Inflammatory macrophage treated with lipopolysaccharide for 4 hours (primary cell): ENCODE results near the gene MCF2.
"Not testable (repeated sequence)": the region's sequence is repeated elsewhere in the genome, so short reads cannot be mapped to it uniquely, and the experiment has no call there.

Experiments
- DNase-seq: peaks from one replicate; pipeline ENCODE4 v3.0.0-alpha.2; 2020

Gene MCF2

DNA sequence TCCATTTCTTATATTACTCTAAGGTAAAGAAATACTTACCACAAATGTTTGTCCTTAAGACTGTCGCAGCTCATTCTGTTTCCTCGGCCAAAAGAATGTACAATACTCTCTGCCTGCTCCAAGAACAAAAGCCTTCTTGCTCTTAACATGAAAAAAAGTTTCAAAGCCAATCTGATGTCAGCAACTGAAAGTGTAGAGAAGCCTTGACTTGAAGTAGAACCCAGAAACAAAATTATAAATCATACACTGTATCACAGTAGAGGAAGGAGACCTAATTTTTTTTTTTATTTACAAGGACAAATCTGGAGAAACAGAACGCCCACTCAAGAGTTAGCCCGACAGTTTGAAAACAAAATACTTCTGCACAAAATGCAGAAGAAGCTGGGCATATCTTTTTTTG, at the start of gene MCF2:
MCF2 (minus strand) TSS at position 101 of the 400 bp plus-strand sequence. CDS start 56,423 bp downstream, outside the sequence.
- no peak for DNase-seq

- DNase-seq = no peak
These were observed 43.1 kb upstream of the MCF2 start for GRCh38 chrX:139751053-139751452.

DNA sequence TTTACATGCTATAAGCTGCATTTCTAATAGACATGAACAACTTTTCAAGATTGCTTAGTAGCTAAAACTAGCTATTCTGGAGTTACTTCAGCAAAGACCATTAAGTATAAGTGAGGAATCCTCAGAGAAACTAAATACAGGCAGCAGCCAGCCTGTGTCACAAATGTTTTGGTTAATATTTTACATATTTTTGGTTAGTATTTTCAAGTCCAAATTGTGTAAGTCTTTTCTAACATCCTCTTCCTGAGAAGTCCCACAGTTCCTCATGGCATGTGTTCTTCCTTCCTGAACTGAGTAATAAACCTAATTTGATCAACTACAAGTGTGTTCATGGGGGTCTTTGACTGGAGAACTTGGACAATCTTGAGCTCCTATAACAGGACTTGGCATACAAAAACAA, 42.4 kb upstream of the MCF2 start:
- DNase-seq = no peak

- DNase-seq = no peak
These were observed 31.2 kb upstream of the MCF2 start for GRCh38 chrX:139739138-139739537.

GRCh38 chrX:139738581-139738980, 30.6 kb upstream of the MCF2 start:
- no peak for DNase-seq

DNA sequence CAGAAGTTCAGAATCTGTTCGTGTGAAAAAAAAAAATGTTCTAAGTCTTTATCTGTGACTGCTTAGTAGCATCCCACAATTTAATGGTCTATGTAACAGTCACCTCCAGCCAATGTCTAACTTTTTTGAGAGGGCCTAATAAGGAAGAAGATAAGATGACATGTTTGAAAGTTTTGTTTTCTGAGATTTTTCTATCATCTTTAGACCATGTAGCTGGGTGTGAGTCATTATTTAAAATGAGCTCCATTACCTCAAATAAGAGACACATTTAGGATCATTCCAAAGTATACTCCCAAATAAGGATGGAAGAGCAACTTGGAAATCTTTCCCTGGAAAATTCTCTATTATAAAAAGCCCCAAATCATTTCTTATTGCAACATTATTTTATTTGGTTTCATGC, 28.2 kb upstream of the MCF2 start:
- no peak for DNase-seq

DNA sequence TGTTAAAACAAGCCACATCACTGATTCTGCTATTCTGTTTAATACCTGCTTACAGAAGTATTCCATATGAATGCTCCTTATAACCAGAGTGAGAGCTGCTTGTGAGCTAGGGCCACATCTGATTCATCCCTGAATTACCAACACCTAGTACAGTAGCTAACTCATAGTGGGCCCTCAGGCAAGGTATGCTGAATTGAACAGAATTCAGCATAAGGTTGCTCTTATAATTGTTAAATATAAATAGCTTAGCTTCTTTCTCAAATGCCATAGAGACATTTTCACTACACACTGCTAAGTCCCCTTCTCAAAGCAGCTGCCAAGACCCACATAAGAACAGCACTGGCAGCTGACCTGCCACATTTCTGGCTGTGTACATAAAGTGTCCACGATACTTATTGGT, 27.0 kb upstream of the MCF2 start:
- no peak for DNase-seq

- DNase-seq = no peak
These were observed 17.8 kb upstream of the MCF2 start for GRCh38 chrX:139725720-139726119.

GRCh38 chrX:139724626-139725025, 16.7 kb upstream of the MCF2 start:
- no peak for DNase-seq

DNA sequence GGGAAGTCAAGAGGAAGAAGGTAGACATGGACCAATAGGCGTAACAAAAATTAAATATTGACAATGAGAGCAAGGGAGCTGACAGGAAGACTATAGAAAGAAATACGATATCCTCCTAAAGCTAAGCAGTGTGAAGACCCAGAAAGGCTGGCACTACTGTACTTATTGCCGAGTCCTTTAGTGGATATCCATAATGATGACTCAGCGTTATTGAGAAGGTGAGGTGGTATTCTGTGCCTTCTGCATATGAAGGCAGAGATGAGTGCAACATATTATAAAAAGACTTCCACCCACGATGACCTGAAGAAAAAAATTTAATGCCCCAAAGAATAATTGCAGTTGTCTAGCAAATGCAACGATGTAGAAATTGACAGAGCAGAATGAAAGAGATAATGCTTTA, 13.0 kb upstream of the MCF2 start:
- no peak for DNase-seq

GRCh38 chrX:139720136-139720535, 12.2 kb upstream of the MCF2 start:
- DNase-seq = no peak

DNA sequence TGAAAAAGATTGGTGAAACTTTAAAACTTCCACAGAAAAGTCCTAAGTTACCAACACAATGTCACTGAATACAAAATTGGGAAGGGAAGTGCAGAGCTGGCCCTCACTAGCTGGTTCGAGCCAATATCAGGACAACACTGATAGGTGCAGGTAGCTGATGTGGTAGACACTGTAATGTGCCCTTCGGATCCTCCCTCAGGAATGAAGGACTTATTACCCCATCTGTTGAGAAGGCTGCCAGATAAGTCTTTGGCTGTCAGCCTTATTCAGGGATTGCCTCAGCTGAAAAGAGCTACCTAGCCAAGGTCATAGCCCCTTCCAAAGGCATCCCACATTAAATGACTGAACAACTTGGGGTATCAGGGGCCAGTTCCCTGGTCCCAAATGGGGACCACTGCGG, 5.3 kb downstream of the MCF2 start:
- no peak for DNase-seq

- DNase-seq = no peak
These were observed 15.1 kb downstream of the MCF2 start for GRCh38 chrX:139692908-139693307.

- DNase-seq = no peak
These were observed 15.5 kb downstream of the MCF2 start for GRCh38 chrX:139692506-139692849.

GRCh38 chrX:139691843-139692505, 16.0 kb downstream of the MCF2 start:
- DNase-seq = no peak

DNA sequence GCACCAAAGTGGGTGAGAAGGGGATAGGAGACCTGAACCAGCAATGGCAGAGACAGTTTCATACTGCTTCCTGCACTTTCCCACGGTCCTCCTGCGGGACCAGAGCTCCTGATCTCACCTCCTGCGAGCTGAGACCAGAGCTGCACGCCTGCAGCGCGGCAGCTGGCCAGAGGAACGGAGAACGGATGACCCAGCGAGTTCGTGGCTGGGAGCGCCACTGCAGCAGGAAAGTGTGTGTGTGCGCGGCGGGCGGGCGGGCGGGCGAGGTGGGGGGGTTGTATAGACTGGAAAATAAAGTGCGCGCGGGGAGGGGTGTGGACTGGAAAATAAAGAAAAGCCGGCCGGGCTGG, 16.5 kb downstream of the MCF2 start:
- DNase-seq = no peak

DNA sequence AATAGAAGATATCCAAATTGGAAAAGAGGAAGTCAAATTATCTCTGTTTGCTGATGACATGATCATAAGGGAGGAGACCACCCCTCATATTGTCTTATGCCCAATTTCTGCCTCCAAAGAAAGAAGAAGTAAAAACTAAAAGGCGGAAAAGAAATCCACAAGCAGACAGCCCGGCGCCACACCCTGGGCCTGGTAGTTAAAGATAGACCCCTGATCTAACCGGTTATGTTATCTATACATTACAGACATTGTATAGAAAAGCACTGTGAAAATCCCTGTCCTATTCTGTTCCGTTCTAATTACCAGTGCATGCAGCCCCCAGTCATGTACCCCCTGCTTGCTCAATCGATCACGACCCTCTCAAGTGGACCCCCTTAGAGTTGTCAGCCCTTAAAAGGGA, 22.8 kb downstream of the MCF2 start:
- not testable (repeated sequence) for DNase-seq

DNA sequence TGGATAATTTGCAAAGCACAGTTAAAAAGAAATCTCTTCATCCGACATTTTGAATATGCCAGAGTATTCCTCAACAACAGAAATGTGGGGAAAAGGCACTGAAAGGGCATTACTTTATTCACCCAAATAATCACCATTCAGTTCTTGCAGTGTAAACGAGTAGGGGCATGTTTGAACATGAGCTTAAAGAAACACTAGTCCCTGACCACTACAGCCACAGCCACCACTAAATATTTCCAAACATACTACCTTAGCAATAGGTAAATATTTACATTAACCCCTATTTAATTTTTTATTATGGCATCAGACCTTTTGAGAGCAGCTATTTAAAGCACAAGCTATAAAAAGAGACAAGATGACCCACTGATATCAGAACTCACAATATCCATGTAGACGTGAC, 27.6 kb downstream of the MCF2 start:
- DNase-seq = no peak

DNA sequence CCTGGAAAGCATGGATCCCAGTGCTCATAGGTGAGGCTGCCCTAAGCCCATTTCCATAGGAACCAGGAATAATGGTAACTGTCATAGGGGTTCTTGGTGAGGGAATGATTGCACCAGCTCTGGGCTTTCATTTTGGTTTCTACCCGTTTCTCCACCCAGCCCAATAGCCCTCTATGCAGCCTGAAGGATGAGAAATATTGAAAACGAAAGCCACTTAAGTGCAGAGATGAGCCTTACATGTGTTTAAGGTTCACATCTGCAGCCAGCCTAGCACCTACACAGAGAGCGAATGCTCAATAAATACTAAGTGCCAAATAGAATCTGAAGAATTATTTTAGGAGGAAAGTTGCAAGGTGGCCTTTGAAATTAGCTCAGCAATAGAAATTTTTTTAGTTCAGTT, 60.4 kb downstream of the MCF2 start:
- no peak for DNase-seq

- no peak for DNase-seq
These were observed 65.6 kb downstream of the MCF2 start for GRCh38 chrX:139642241-139642927.

DNA sequence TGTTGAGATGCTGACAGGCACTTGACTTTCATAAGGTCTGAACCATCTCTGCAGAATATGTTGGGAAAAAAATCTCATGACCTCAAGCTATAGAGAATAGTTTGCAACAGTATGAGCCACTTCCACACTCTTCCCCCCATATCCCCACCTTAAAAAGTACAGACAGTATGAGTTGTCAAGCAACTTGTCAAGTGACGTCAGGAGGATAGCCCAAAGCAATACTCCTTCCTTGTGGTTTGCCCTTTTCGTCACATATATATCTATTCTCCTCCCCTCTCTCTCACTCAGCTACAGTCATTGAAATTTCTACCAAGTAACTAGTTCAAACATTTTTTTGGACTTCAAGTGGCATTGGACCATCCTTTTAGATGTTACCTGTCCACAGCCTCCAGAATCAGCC, 67.7 kb downstream of the MCF2 start:
- DNase-seq = no peak

GRCh38 chrX:139639253-139639652, 68.7 kb downstream of the MCF2 start:
- no peak for DNase-seq

DNA sequence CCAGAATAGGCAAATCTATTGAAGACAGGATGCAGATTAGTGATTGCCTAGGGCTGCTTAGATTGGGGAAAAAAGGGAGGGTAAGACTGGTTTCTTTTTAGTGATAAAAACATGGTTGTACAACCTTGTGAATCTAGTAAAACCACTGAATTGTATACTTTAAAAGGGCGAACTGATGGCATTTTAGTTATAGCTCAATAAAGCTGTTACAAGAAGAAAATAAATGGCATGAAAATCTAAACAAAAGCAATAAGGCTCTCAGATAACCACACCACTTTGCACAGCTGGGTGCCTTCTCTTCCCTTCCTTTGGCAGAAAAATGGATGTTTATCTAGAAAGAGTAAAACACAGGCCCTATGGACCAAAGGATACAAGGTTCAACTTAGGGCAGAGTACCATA, 107.9 kb downstream of the MCF2 start:
- no peak for DNase-seq

DNA sequence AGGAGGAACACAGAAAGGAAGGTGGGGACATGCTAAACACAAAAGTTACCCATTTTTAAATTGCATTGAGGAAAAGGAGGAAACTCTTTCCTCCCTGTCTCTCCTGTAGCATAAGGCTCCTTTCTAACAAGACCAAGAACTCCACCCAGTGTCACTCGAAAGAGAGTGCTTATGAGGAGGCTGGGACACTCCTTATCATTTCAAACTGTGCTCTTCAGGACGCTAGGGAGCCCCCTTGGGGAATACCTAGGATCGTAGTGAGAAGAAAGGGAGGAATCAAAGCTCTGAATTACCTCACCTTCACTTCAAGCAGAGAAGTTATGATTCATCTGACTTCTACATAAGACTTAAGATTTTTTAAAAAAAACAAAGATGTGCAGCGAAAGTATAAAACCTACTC, 111.9 kb downstream of the MCF2 start:
- no peak for DNase-seq

DNA sequence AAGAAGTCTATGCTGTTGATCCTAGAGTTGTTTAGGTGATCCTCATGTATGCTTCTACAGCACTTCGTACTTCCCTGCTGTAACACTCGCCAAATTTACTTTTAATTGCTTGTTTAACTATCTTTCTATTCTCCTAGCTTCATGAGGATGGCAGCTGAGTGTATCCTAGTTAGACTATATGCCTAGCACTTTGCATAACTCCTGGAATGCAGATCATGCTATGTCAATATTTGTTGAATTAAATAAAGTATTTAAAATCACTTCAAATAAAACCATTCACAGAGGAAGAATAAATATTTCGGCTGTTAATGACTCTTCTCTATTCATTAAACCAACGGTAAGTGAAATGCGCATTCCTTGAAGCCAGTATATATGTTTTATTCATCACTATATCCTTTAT, 122.4 kb downstream of the MCF2 start:
- DNase-seq = no peak
